ENCODE data around the gene TAF4. TPM values are rescaled to one million over a fixed set of nuclear protein-coding genes. Genes with fewer than 3 reads are reported as not detected.
"Not testable (repeated sequence)": the region's sequence is repeated elsewhere in the genome, so short reads cannot be mapped to it uniquely, and the experiment has no call there.

The TAF4 gene
- total RNA-seq, 1 experiment from 2014 or later = 19.5 TPM

- DNase-seq = no peak
- no peak overlapping the region for H2AFZ ChIP-seq (ENCODE audit: low read length)
- H3K9ac ChIP-seq (ENCODE audit: low read length) = no peak overlapping the region
- no peak overlapping the region for H3K4me3 ChIP-seq (ENCODE audit: low read length)
- no peak overlapping the region for H3K4me2 ChIP-seq (ENCODE audit: low read depth, low read length, poor library complexity, severe bottlenecking)
- H3K9me2 ChIP-seq (replicated peaks; ENCODE audit: insufficient read depth, low read length) = no peaks in the 10 kb centered on the region
- no peaks in the 10 kb centered on the region for H3K79me2 ChIP-seq (ENCODE audit: low read length)
- no peaks in the 10 kb centered on the region for H3K9me3 ChIP-seq (ENCODE audit: low read length)
- no peaks in the 10 kb centered on the region for H3K36me3 ChIP-seq (ENCODE audit: insufficient read depth, low read length)
- H4K20me1 ChIP-seq (ENCODE audit: insufficient read depth, low read depth, low read length) = peaks cover 18% of the 10 kb centered on the region
- H3K27ac ChIP-seq (ENCODE audit: low read length) = no peak overlapping the region
- no peaks in the 10 kb centered on the region for H3K4me1 ChIP-seq (ENCODE audit: low read length)
- H3K27me3 ChIP-seq (ENCODE audit: low read length) = no peaks in the 10 kb centered on the region
Observed at GRCh38 chr20:61953037-61954021, 112.4 kb downstream of the TAF4 start.

- Histone ChIP-seq H3K4me2 (ENCODE audit: low read depth, low read length, poor library complexity, severe bottlenecking) (no peak overlapping the region), H3K4me3 (ENCODE audit: low read length) (no peak overlapping the region), H3K36me3 (ENCODE audit: insufficient read depth, low read length) (no peaks in the 10 kb centered on the region), H3K9me3 (ENCODE audit: low read length) (no peaks in the 10 kb centered on the region), H3K9ac (ENCODE audit: low read length) (no peak overlapping the region), H3K27ac (ENCODE audit: low read length) (no peak overlapping the region), H2AFZ (ENCODE audit: low read length) (no peak overlapping the region), H3K4me1 (ENCODE audit: low read length) (no peaks in the 10 kb centered on the region), H3K9me2 (replicated peaks; ENCODE audit: insufficient read depth, low read length) (no peaks in the 10 kb centered on the region), H3K79me2 (ENCODE audit: low read length) (no peaks in the 10 kb centered on the region), H3K27me3 (ENCODE audit: low read length) (no peaks in the 10 kb centered on the region), H4K20me1 (ENCODE audit: insufficient read depth, low read depth, low read length) (peaks cover 18% of the 10 kb centered on the region)
- DNase-seq = peak; percentile 57
Observed at GRCh38 chr20:61951695-61952533, 113.8 kb downstream of the TAF4 start.

DNA sequence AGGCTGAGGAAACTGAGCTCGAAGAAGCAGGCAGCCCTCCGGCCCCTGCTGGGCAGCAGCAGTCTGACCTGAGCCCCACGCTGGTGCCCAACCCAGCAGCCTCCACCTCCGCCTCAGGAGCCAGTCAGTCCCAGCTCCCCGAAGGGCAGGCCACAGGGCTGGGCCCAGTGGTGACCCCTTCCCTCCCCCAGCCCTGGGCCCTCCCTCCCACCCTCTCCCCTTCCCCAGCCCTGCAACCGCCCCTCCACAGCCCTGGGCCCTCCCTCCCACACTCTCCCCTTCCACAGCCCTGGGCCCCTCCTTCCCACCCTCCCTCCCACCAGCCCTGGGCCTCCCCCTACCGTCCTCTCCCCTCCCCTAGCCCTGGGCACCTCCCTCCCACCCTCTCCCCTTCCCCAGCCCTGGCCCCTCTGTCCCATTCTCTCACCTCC, 115.0 kb downstream of the TAF4 start:
- H3K9me2 ChIP-seq (replicated peaks; ENCODE audit: insufficient read depth, low read length) = no peaks in the 10 kb centered on the region
- H3K27me3 ChIP-seq (ENCODE audit: low read length) = no peaks in the 10 kb centered on the region
- H3K4me1 ChIP-seq (ENCODE audit: low read length) = no peaks in the 10 kb centered on the region
- H2AFZ ChIP-seq (ENCODE audit: low read length) = no peak overlapping the region
- peaks cover 10% of the 10 kb centered on the region for H4K20me1 ChIP-seq (ENCODE audit: insufficient read depth, low read depth, low read length)
- no peak overlapping the region for H3K9ac ChIP-seq (ENCODE audit: low read length)
- peak; percentile 9 for DNase-seq
- no peak overlapping the region for H3K4me3 ChIP-seq (ENCODE audit: low read length)
- no peak overlapping the region for H3K4me2 ChIP-seq (ENCODE audit: low read depth, low read length, poor library complexity, severe bottlenecking)
- H3K9me3 ChIP-seq (ENCODE audit: low read length) = no peaks in the 10 kb centered on the region
- H3K36me3 ChIP-seq (ENCODE audit: insufficient read depth, low read length) = no peaks in the 10 kb centered on the region
- no peaks in the 10 kb centered on the region for H3K79me2 ChIP-seq (ENCODE audit: low read length)
- no peak overlapping the region for H3K27ac ChIP-seq (ENCODE audit: low read length)

- Histone ChIP-seq H3K9ac (ENCODE audit: low read length) (no peak overlapping the region), H3K36me3 (ENCODE audit: insufficient read depth, low read length) (no peaks in the 10 kb centered on the region), H3K27me3 (ENCODE audit: low read length) (no peaks in the 10 kb centered on the region), H3K9me3 (ENCODE audit: low read length) (no peaks in the 10 kb centered on the region), H4K20me1 (ENCODE audit: insufficient read depth, low read depth, low read length) (peaks cover 8% of the 10 kb centered on the region), H3K4me1 (ENCODE audit: low read length) (no peaks in the 10 kb centered on the region), H3K9me2 (replicated peaks; ENCODE audit: insufficient read depth, low read length) (no peaks in the 10 kb centered on the region), H3K27ac (ENCODE audit: low read length) (no peak overlapping the region), H3K79me2 (ENCODE audit: low read length) (no peaks in the 10 kb centered on the region), H3K4me2 (ENCODE audit: low read depth, low read length, poor library complexity, severe bottlenecking) (no peak overlapping the region), H2AFZ (ENCODE audit: low read length) (no peak overlapping the region), H3K4me3 (ENCODE audit: low read length) (no peak overlapping the region)
- DNase-seq = peak; percentile 34
Observed at GRCh38 chr20:61949714-61950640, 115.7 kb downstream of the TAF4 start.

DNA sequence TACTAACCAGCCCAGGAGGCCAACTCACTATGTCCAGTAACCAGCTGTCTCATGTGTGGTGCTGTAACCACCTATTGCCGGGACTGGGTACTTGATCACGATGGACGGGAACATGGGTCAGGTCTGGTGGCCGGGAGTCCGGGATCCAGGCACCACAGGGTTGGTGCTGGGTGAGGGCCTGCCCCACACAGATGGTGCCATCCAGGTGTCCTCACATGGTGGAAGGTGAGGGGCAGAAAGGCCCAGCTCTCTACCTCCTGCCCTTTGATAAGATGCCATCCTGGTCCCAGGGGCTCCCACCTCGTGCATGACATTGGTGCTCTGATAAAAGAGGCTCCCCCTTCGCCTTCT, 116.3 kb downstream of the TAF4 start:
- Histone ChIP-seq H3K27ac (ENCODE audit: low read length) (no peak overlapping the region), H3K9me2 (replicated peaks; ENCODE audit: insufficient read depth, low read length) (no peaks in the 10 kb centered on the region), H3K79me2 (ENCODE audit: low read length) (no peaks in the 10 kb centered on the region), H4K20me1 (ENCODE audit: insufficient read depth, low read depth, low read length) (peaks cover 1% of the 10 kb centered on the region), H3K36me3 (ENCODE audit: insufficient read depth, low read length) (no peaks in the 10 kb centered on the region), H3K4me1 (ENCODE audit: low read length) (no peaks in the 10 kb centered on the region), H2AFZ (ENCODE audit: low read length) (no peak overlapping the region), H3K4me2 (ENCODE audit: low read depth, low read length, poor library complexity, severe bottlenecking) (no peak overlapping the region), H3K4me3 (ENCODE audit: low read length) (no peak overlapping the region), H3K9me3 (ENCODE audit: low read length) (no peaks in the 10 kb centered on the region), H3K27me3 (ENCODE audit: low read length) (no peaks in the 10 kb centered on the region), H3K9ac (ENCODE audit: low read length) (no peak overlapping the region)
- no peak for DNase-seq

GRCh38 chr20:61948586-61949362, 116.9 kb downstream of the TAF4 start:
- H3K4me1 ChIP-seq (ENCODE audit: low read length) = no peaks in the 10 kb centered on the region
- no peak overlapping the region for H3K4me2 ChIP-seq (ENCODE audit: low read depth, low read length, poor library complexity, severe bottlenecking)
- no peaks in the 10 kb centered on the region for H3K27me3 ChIP-seq (ENCODE audit: low read length)
- H4K20me1 ChIP-seq (ENCODE audit: insufficient read depth, low read depth, low read length) = no peaks in the 10 kb centered on the region
- H3K9me3 ChIP-seq (ENCODE audit: low read length) = no peaks in the 10 kb centered on the region
- H2AFZ ChIP-seq (ENCODE audit: low read length) = no peak overlapping the region
- H3K9me2 ChIP-seq (replicated peaks; ENCODE audit: insufficient read depth, low read length) = no peaks in the 10 kb centered on the region
- H3K36me3 ChIP-seq (ENCODE audit: insufficient read depth, low read length) = no peaks in the 10 kb centered on the region
- H3K9ac ChIP-seq (ENCODE audit: low read length) = no peak overlapping the region
- H3K27ac ChIP-seq (ENCODE audit: low read length) = no peak overlapping the region
- no peak for DNase-seq
- no peak overlapping the region for H3K4me3 ChIP-seq (ENCODE audit: low read length)
- H3K79me2 ChIP-seq (ENCODE audit: low read length) = no peaks in the 10 kb centered on the region

DNA sequence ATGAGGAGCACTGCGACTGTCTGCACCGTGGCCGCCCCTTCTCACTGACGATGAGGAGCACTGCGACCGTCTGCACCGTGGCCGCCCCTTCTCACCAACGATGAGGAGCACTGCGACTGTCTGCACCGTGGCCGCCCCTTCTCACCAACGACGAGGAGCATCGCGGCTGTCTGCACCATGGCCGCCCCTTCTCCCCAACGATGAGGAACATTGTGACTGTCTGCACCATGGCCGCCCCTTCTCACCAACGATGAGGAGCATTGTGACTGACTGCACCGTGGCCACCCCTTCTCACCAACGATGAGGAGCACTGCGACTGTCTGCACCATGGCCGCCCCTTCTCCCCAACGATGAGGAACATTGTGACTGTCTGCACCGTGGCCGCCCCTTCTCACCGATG, 117.6 kb downstream of the TAF4 start:
- not testable (repeated sequence) for H3K27ac ChIP-seq (ENCODE audit: low read length); H3K4me2 ChIP-seq (ENCODE audit: low read depth, low read length, poor library complexity, severe bottlenecking); H3K36me3 ChIP-seq (ENCODE audit: insufficient read depth, low read length); H3K9me2 ChIP-seq (replicated peaks; ENCODE audit: insufficient read depth, low read length); H3K27me3 ChIP-seq (ENCODE audit: low read length); H3K79me2 ChIP-seq (ENCODE audit: low read length); H3K4me3 ChIP-seq (ENCODE audit: low read length); H4K20me1 ChIP-seq (ENCODE audit: insufficient read depth, low read depth, low read length); H2AFZ ChIP-seq (ENCODE audit: low read length); H3K9me3 ChIP-seq (ENCODE audit: low read length); DNase-seq; H3K4me1 ChIP-seq (ENCODE audit: low read length); H3K9ac ChIP-seq (ENCODE audit: low read length)
